Natural killer cell (primary cell): ENCODE results near the gene NAV1. TPM values are rescaled to one million over a fixed set of nuclear protein-coding genes. Genes with fewer than 3 reads are reported as not detected.

ENCODE experiments used
- ATAC-seq, 3 donors: fragments of 150-1000 bp in 2 of 3; fragments of 200-7000 bp in 1 of 3; cut with Tn5 transposase; 1 replicate in 1 of 3; 2 replicates in 2 of 3; pipeline ENCODE4 v1.10.0; 2021; ENCODE audit warnings: mild to moderate bottlenecking in 2 of 3, moderate library complexity in 2 of 3
- DNase-seq, 2 donors: peaks; one replicate each; pipeline versions ENCODE4 v3.0.0 to v3.0.0-alpha.2; 2013 to 2021; ENCODE audit warnings: mixed read lengths in 1 of 2
- H3K27ac ChIP-seq: one replicate; pipeline ENCODE4 v1.5.1; 2013; ENCODE audit warnings: mild to moderate bottlenecking, low read length
- H3K27me3 ChIP-seq: one replicate; pipeline ENCODE4 v1.6.1; 2013; ENCODE audit warnings: low read length; ENCODE audit not compliant: control insufficient read depth, insufficient read depth
- H3K36me3 ChIP-seq: one replicate; pipeline ENCODE4 v1.6.1; 2013; ENCODE audit warnings: low read length; ENCODE audit not compliant: control insufficient read depth, insufficient read depth
- H3K4me1 ChIP-seq: one replicate; pipeline ENCODE4 v1.6.1; 2013; ENCODE audit warnings: low read length; ENCODE audit not compliant: control insufficient read depth, insufficient read depth
- H3K4me3 ChIP-seq: one replicate; pipeline ENCODE4 v1.5.1; 2013; ENCODE audit warnings: low read length
- H3K9me3 ChIP-seq: one replicate; pipeline ENCODE4 v1.6.1; 2013; ENCODE audit warnings: low read length; ENCODE audit not compliant: control insufficient read depth, insufficient read depth
- H3K27ac Mint-ChIP-seq, 2 donors: one replicate each; pipeline ENCODE4 v1.8.0; 2022; ENCODE audit warnings: mild to moderate bottlenecking in 2 of 2, mixed read lengths in 2 of 2, moderate library complexity in 1 of 2
- H3K27me3 Mint-ChIP-seq, 2 donors: one replicate each; pipeline ENCODE4 v1.8.0; 2022; ENCODE audit warnings: low read depth in 2 of 2, mixed read lengths in 2 of 2
- H3K36me3 Mint-ChIP-seq: one replicate; pipeline ENCODE4 v1.8.0; 2022; ENCODE audit warnings: mixed read lengths
- H3K4me1 Mint-ChIP-seq, 2 donors: one replicate each; pipeline ENCODE4 v1.8.0; 2022; ENCODE audit warnings: mixed read lengths in 2 of 2
- H3K4me3 Mint-ChIP-seq: one replicate; pipeline ENCODE4 v1.8.0; 2022; ENCODE audit warnings: mild to moderate bottlenecking, moderate library complexity, mixed read lengths
- H3K9me3 Mint-ChIP-seq, 2 donors: one replicate each; pipeline ENCODE4 v1.8.0; 2022; ENCODE audit warnings: mixed read lengths in 2 of 2
- CTCF ChIP-seq: fragments of 200-600 bp; IDR thresholded peaks from one replicate; pipeline ENCODE4 v1.8.0; 2022; ENCODE audit warnings: antibody characterized with exemption
- WGBS: methylation state at CpG from one replicate; pipeline ENCODE4 v1.1.7; 2013; ENCODE audit warnings: missing lambda C conversion rate; ENCODE audit not compliant: insufficient coverage; 5-methylcytosine and 5-hydroxymethylcytosine counted together
- intact Hi-C: fragments of 100-400 bp; cut with micrococcal nuclease; formaldehyde crosslinking; loops from one replicate; pipeline ENCODE4 v1.14.2; 2022
- total RNA-seq, 4 donors: library from RNA; stranded (reverse); fragments of 120-200 nt in 1 of 4; gene quantifications; one replicate each; pipeline versions ENCODE4 v1.2.3 to v1.2.4, GENCODE V29; 2013 to 2022

The NAV1 gene
- total RNA-seq, 3 donors from 2014 or later (not counting 1 experiment from before 2014, with no cell fraction given), result 2.5 to 3.9 (median 2.8) TPM

- no peak for DNase-seq
- intact Hi-C loops, result loop anchor here (5.0 kb wide), 1 partner anchor 77 kb away; no protein-coding TSS in a partner anchor
- Mint-ChIP-seq H3K27ac (no peak overlapping the region), H3K9me3 (no peaks in the 10 kb centered on the region), H3K4me1 (no peaks in the 10 kb centered on the region), H3K27me3 (no peaks in the 10 kb centered on the region), H3K4me3 (no peak overlapping the region), H3K36me3 (no peaks in the 10 kb centered on the region)
- H3K27me3 ChIP-seq, result no peaks in the 10 kb centered on the region
- no peak overlapping the region for H3K4me3 ChIP-seq
- ATAC-seq, result no peak
- no peaks in the 10 kb centered on the region for H3K9me3 ChIP-seq
- WGBS, result 98% methylated on average over 2 of the region's 2 CpGs
- TF ChIP-seq CTCF, result no peak
- no peaks in the 10 kb centered on the region for H3K4me1 ChIP-seq
- H3K36me3 ChIP-seq, result no peaks in the 10 kb centered on the region
- H3K27ac ChIP-seq, result no peak overlapping the region
Observed at GRCh38 chr1:201514466-201514865, 24.5 kb upstream of the NAV1 start.

- H3K36me3 ChIP-seq, result no peaks in the 10 kb centered on the region
- H3K9me3 ChIP-seq, result no peaks in the 10 kb centered on the region
- 94% methylated on average over 9 of the region's 9 CpGs for WGBS
- H3K4me1 Mint-ChIP-seq, result no peaks in the 10 kb centered on the region
- intact Hi-C loops, result no loop called here
- ATAC-seq, result no peak
- DNase-seq, result no peak
- no peak for TF ChIP-seq CTCF
- no peaks in the 10 kb centered on the region for H3K27me3 ChIP-seq
- H3K27me3 Mint-ChIP-seq, result no peaks in the 10 kb centered on the region
- H3K4me1 ChIP-seq, result no peaks in the 10 kb centered on the region
- no peaks in the 10 kb centered on the region for H3K9me3 Mint-ChIP-seq
- H3K27ac Mint-ChIP-seq, result no peak overlapping the region
- H3K4me3 ChIP-seq, result no peak overlapping the region
- no peak overlapping the region for H3K27ac ChIP-seq
- H3K4me3 Mint-ChIP-seq, result no peak overlapping the region
- H3K36me3 Mint-ChIP-seq, result no peaks in the 10 kb centered on the region
Observed at GRCh38 chr1:201515062-201515750, 23.7 kb upstream of the NAV1 start.

GRCh38 chr1:201515895-201516294 lies 23.0 kb upstream of the NAV1 start:
- ATAC-seq (no peak), DNase-seq (no peak)
- WGBS, result 80% methylated on average over 1 of the region's 1 CpG
- no peak for TF ChIP-seq CTCF
- Mint-ChIP-seq H3K36me3 (no peaks in the 10 kb centered on the region), H3K27me3 (no peaks in the 10 kb centered on the region), H3K4me3 (no peak overlapping the region), H3K9me3 (no peaks in the 10 kb centered on the region), H3K4me1 (no peaks in the 10 kb centered on the region), H3K27ac (no peak overlapping the region)
- Histone ChIP-seq H3K36me3 (no peaks in the 10 kb centered on the region), H3K9me3 (no peaks in the 10 kb centered on the region), H3K4me1 (no peaks in the 10 kb centered on the region), H3K27ac (no peak overlapping the region), H3K4me3 (no peak overlapping the region), H3K27me3 (no peaks in the 10 kb centered on the region)
- intact Hi-C loops, result no loop called here
